OCI-M1 (cell line): ENCODE measurements around the gene SYT10.
"Not testable (repeated sequence)": the region's sequence is repeated elsewhere in the genome, so short reads cannot be mapped to it uniquely, and the experiment has no call there.

ENCODE experiments used
- DNase-seq: peaks from one replicate; lab custom pipeline; 2025; lab: John Stamatoyannopoulos, UW

SYT10 gene

DNA sequence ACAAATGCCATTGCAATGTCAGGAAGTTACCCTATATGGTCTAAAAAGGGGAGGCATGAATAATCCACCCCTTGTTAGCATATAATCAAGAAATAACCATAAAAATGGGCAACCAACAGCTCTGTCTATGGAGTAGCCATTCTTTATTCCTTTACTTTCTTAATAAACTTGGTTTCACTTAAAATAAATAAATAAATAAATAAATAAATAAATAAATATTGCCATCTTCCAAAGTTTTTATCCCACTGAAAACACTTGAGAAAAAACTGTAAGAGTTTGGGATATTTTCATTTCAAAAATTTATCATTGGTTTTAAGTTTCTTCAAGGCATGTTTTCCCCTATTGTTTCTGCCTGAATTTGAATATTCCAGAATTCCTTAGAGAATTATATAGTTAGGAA, 89.8 kb downstream of the SYT10 start:
- DNase-seq: no peak

DNA sequence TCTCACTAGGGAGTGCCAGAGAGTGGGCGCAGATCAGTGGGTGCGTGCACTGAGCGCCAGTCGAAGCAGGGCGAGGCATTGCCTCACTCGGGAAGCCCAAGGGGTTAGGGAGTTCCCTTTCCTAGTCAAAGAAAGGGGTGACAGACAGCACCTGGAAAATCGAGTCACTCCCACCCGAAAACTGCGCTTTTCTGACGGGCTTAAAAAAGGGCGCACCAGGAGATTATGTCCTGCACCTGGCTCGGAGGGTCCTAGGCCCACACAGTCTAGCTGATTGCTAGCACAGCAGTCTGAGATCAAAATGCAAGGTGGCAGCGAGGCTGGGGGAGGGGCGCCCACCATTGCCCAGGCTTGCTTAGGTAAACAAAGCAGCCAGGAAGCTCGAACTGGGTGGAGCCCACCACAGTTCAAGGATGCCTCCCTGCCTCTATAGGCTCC, 107.6 kb downstream of the SYT10 start:
- DNase-seq: not testable (repeated sequence)

DNA sequence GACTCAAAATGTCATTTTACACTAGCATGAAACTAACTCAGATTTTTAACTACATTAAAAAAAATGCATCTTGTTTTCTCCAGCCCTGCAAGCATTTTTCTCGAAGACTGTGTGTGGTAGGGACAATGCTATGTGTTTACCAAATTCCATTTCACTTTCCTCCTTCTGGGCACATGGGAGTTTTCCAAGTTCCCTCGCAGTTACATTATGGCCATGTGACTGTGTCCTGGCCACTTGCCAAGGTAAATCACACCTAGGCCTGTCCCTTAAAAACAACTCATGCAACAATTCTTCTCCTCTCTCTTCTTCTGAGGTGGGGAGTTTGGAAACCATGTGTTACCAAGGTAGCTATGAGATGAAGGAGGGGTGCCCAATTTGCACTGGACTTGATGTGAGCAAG, 108.7 kb downstream of the SYT10 start:
- no peak for DNase-seq
